Stimulated activated CD4-positive, alpha-beta T cell treated with anti-CD3 and anti-CD28 coated beads, Interleukin-4, amount 100 ng/mL, for 24 hours (primary cell): ENCODE results near the gene KCNQ5.
"Not testable (repeated sequence)": the region's sequence is repeated elsewhere in the genome, so short reads cannot be mapped to it uniquely, and the experiment has no call there.

ENCODE experiments used
- DNase-seq: peaks from one replicate; pipeline ENCODE4 v3.0.0-alpha.2; 2020

KCNQ5 gene

DNA sequence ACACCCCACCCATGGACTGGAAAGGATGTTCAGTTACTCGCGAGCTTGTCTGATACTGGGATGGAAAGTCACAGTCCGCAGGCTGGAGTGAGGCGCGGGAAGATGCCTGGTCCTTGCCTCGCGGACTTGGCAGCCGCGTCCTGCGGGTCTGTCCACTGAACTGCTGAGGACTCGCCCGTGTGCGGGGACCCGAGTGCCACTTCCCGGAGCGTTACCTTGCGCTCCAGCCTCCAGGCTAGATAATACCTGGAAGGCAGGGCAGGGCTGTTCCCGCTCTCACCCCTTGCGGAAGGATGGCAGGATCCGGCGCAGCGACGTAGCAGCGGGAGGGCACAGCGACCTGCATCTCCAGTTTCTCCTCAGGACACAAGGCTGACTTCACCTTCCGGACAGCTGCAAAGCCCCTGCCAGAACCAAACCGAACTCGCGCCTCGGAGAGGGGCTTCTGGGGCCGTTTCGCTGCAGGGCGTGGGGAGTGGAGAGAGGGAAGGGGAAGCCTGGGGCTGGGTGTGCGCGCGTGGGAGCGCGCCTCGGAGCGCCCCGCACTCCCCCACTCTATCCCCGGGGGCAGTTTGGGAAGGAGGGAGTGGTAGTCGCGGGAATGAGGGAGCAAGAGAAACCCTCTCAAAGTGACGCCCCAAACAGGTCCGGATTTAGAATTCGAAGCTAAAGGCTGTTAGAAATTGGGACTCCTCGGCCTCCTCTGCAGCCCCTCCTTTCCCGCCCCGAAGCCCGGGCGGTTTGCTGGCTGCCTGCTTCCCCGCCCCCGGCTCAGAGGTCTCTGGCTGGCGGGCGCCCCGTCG lies at the start of gene KCNQ5:
Gene KCNQ5, plus strand, starts transcription at position 774 of the 803 bp plus-strand sequence.
- peak; percentile 21 for DNase-seq

- no peak for DNase-seq
Measured at GRCh38 chr6:72579865-72580264, 42.0 kb upstream of the KCNQ5 start.

DNA sequence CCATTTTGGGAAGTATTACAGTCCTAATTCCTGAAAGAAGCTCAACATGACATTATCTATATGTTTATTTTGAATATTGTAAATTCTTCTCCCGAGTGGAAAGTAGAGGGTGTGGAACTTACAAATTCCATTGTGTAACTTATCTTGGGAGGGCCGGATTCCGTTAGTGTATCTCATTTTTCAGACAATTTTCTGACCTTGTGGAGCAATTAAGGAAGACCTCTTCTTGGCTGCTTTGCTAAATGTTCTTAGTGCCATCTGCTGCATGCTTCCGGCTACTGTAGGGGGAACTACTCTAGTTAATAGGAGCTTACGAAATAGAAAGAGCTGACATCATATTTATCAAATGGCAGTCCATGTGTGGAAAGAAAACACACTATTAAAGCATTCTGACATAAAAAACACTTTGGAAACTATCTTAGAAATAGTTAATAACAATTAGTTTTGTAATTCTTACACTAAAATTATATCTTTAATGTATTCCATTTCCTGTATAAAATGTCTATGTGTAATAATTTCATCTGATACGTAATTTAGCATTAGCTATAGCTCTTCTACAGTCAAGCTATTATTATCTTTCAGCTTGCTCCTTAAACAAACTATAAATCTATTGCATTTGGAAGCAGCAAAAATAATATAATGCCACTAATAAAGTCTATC lies 41.5 kb upstream of the KCNQ5 start:
- no peak for DNase-seq

- DNase-seq = not testable (repeated sequence)
Measured at GRCh38 chr6:72580950-72581349, 40.9 kb upstream of the KCNQ5 start.

DNA sequence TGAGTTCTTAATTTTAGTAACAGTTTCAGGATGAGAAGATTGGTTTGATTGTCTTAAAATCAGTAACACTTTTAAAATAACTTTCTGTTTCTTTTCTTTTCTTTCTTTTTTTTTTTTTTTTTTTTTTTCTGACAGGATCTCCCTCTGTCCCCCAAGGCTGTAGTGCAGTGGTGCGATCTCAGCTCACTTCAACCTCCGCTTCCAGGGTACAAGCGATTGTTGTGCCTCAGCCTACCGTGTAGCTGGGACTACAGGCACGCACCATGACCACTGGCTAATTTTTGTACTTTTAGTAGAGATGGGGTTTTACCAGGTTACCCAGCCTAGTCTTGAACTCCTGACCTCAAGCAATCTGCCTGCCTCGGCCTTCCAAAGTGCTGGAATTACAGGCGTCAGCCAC lies 33.7 kb upstream of the KCNQ5 start:
- no peak for DNase-seq

- no peak for DNase-seq
Measured at GRCh38 chr6:72589096-72589495, 32.8 kb upstream of the KCNQ5 start.

DNA sequence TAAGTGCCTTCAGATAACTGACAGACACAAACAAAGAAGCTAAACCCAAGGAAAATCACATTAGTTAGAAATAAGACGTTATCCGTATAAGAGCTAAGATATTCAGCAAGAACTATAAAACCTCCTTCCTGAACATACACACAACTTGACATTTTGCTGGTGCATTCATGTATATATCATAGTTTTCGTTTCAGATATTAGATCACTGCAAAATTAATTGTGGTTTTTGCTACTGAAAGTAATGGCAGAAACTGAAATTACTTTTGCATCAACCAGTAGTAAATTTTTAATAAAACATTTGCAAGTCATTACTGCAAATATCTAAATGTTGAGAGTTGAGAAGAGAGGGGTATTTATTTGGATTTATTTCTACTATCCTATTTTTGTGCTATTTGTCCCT lies 26.1 kb upstream of the KCNQ5 start:
- DNase-seq = no peak

- DNase-seq = no peak
Measured at GRCh38 chr6:72616406-72617015, 5.4 kb upstream of the KCNQ5 start.

- DNase-seq = no peak
Measured at GRCh38 chr6:72617721-72618120, 4.1 kb upstream of the KCNQ5 start.

- DNase-seq = peak; percentile 87
Measured at GRCh38 chr6:72619883-72620696, 1.8 kb upstream of the KCNQ5 start.

GRCh38 chr6:72620871-72621290 lies 983 bp upstream of the KCNQ5 start:
- peak; percentile 16 for DNase-seq

GRCh38 chr6:72622094-72622940 lies 453 bp downstream of the KCNQ5 start:
- peak; percentile 65 for DNase-seq

DNA sequence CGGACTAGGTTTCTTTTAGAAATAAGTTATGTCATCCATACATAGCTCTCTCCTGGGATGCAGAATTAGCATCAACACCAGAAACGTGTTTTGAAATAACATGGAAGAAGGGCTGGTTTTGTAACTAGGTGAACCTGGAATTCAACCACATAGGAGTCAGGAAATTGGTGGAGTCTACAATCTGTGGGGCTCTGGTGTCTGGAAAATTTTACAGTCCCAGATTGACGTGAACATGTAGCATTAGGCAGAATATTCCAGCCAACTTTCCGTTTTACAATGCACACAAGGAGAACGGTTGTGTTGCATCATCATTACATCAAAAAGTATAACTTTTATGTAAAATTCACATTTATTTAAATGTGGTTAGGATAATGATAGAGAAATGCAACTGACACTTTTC lies 1.9 kb downstream of the KCNQ5 start:
- DNase-seq = no peak

DNA sequence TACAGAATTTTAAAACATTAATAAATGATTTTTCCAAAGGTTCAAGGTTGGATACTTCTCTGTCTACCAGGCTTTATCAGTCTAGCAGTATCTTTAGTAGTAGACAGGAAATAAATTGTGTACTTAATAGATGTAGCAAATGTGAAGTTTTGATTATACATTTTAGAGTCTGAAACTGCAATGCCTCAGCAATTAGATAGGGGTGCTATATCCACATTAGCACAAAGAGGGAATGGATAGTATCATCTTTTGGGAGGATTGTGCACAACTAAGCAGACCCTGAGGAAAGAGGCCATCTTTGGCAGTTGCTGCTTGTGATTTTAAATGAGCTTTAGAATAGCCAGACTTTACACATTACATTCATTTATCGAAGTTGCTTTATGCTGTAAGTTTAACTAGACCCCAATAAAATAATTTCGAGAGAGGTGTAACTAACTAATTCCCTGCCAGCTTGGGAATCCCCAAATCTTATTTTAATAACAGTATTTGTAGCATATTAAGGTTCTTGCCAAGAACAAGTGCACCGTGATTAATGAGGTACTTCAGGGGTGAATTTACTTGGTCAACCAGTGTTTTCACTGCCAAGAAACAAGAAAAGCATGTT lies 2.8 kb downstream of the KCNQ5 start:
- no peak for DNase-seq

- DNase-seq = peak; percentile 13
Measured at GRCh38 chr6:72626126-72626525, 4.3 kb downstream of the KCNQ5 start.

GRCh38 chr6:72627539-72627938 lies 5.7 kb downstream of the KCNQ5 start:
- no peak for DNase-seq

- DNase-seq = no peak
Measured at GRCh38 chr6:72631480-72631879, 9.6 kb downstream of the KCNQ5 start.

GRCh38 chr6:72635636-72636035 lies 13.8 kb downstream of the KCNQ5 start:
- no peak for DNase-seq

DNA sequence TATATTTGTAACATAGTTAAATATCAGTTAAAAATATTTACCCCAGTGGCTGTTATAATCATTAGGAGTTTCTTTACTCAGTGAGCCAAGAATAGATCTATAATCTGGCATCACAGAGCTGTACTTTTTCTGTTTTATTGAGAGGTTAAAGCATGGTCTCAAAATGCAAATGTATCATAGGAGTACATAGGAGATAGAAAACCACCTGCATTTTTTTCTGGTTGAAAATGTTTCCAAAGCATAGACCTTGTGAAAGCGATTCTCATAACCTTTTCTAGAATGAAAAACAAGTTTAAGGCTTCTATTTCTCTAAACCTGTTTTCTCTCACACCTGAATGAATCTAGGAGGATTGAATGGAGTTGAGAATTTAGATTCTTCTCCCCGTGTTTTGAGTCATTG lies 14.4 kb downstream of the KCNQ5 start:
- no peak for DNase-seq

DNA sequence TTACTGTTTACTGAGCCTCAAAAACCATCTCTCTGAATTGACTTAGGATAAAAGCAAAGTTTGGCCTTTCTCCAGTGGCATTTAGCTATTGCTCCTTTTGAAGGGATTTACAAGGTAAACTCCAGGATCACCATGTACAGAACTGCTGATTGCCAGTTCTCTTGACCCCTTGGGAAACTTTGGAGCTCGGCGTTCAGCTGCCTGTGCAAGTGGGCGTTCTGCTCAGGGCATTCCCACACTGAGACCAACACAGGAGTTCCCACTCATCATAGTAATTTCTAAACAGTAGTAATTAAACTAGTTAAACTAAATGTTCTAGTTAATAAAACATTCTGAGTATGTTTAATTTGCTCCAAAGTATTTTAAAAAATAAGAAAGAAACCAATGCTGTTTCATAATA lies 14.9 kb downstream of the KCNQ5 start:
- no peak for DNase-seq

- DNase-seq = no peak
Measured at GRCh38 chr6:72639920-72640614, 18.2 kb downstream of the KCNQ5 start.
